ENCODE data around the gene PIP5K1C.

DNA sequence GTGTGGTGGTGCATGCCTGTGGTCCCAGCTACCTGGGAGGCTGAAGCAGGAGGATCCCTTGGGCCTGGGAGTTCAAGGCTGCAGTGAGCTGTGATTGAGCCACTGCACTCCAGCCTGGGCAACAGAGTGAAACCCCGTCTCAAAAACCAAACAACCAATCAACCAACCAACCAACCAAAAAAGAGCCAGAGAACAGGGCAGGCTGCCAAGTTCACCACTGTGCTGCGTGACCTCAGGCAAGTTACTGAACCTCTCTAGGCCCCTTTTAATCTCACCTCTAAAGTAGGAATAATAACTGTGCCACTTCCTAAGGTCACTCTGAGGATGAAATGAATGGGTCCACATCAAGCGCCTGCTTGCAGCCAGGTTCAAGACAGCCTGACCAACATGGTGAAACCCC lies 24.9 kb upstream of the PIP5K1C start:
- TF ChIP-seq, protein P1, sequence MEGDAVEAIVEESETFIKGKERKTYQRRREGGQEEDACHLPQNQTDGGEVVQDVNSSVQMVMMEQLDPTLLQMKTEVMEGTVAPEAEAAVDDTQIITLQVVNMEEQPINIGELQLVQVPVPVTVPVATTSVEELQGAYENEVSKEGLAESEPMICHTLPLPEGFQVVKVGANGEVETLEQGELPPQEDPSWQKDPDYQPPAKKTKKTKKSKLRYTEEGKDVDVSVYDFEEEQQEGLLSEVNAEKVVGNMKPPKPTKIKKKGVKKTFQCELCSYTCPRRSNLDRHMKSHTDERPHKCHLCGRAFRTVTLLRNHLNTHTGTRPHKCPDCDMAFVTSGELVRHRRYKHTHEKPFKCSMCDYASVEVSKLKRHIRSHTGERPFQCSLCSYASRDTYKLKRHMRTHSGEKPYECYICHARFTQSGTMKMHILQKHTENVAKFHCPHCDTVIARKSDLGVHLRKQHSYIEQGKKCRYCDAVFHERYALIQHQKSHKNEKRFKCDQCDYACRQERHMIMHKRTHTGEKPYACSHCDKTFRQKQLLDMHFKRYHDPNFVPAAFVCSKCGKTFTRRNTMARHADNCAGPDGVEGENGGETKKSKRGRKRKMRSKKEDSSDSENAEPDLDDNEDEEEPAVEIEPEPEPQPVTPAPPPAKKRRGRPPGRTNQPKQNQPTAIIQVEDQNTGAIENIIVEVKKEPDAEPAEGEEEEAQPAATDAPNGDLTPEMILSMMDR (optimal IDR thresholded peaks at IDR 0.05 in 1 of 3, IDR thresholded peaks at IDR 0.05 in 1 of 3, conservative IDR thresholded peaks at IDR 0.05 in 1 of 3; ENCODE audit: extremely low read depth in 1 of 3, insufficient read depth in 2 of 3, low read length in 3 of 3), result no peak
- no peak for TF ChIP-seq EZH2 (IDR thresholded peaks at IDR 0.05; ENCODE audit: low read length)

All from keratinocyte (primary cell).